ENCODE data around the gene ABLIM3. TPM values are rescaled to one million over a fixed set of nuclear protein-coding genes. Genes with fewer than 3 reads are reported as not detected.

The ABLIM3 gene
- total RNA-seq, 1 experiment from 2014 or later: 111 TPM

DNA sequence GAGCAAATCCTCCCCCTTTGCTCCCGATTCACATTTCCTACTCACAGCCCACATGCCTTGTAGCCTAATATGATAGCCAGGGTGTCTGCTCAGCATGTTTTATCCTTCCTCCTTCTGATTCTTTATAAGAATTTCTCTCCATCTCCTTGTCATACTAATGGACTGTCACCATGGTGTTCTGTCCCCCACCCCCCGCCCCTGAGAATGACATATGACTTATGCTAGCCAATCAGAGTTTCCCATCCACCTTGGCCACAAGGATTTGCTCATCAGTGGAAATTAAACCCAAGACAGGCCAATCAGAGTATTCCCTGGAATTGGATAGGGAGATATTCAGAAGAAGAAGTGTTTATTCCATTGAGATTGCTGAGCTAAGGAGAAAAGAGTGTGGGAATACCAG lies 16.0 kb downstream of the ABLIM3 start:
- intact Hi-C loops (cut with micrococcal nuclease; ENCODE audit: unreplicated experiment): no loop called here
- no peaks in the 10 kb centered on the region for H3K27me3 ChIP-seq (ENCODE audit: insufficient read depth, low read depth)
- H4K20me1 ChIP-seq (ENCODE audit: insufficient read depth): no peaks in the 10 kb centered on the region
- no peak overlapping the region for H3K4me3 ChIP-seq
- BruUV-seq (replicated peaks): no TSS peak
- DNase-seq: no peak
- H3F3A ChIP-seq (ENCODE audit: insufficient read depth, low read depth): peaks cover 31% of the 10 kb centered on the region; the same call in 1 of the 2 replicates
- H2AFZ ChIP-seq: no peak overlapping the region
- H3K9me3 ChIP-seq (ENCODE audit: insufficient read depth, low read depth): no peaks in the 10 kb centered on the region
- TF ChIP-seq EZH2 (IDR thresholded peaks at IDR 0.05; ENCODE audit: low read depth): no peak
- TF ChIP-seq, protein P1, sequence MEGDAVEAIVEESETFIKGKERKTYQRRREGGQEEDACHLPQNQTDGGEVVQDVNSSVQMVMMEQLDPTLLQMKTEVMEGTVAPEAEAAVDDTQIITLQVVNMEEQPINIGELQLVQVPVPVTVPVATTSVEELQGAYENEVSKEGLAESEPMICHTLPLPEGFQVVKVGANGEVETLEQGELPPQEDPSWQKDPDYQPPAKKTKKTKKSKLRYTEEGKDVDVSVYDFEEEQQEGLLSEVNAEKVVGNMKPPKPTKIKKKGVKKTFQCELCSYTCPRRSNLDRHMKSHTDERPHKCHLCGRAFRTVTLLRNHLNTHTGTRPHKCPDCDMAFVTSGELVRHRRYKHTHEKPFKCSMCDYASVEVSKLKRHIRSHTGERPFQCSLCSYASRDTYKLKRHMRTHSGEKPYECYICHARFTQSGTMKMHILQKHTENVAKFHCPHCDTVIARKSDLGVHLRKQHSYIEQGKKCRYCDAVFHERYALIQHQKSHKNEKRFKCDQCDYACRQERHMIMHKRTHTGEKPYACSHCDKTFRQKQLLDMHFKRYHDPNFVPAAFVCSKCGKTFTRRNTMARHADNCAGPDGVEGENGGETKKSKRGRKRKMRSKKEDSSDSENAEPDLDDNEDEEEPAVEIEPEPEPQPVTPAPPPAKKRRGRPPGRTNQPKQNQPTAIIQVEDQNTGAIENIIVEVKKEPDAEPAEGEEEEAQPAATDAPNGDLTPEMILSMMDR (conservative IDR thresholded peaks at IDR 0.05): no peak
- peaks cover 44% of the 10 kb centered on the region for H3K4me1 ChIP-seq (replicated peaks; ENCODE audit: insufficient read depth)
- H3K36me3 ChIP-seq (ENCODE audit: low read depth): 0 out of 2 replicates have a peak, but pooled peaks cover 15% of the 10 kb centered on the region
- no peak overlapping the region for H3K4me2 ChIP-seq
- H3K9me2 ChIP-seq (ENCODE audit: insufficient read depth): no peaks in the 10 kb centered on the region
- ChIA-PET POLR2A (ENCODE audit: unreplicated experiment) (no interaction called here), CTCF (no interaction called here)
- peaks cover 98% of the 10 kb centered on the region for H3K79me2 ChIP-seq (ENCODE audit: low read depth)
- no peak overlapping the region for H3K27ac ChIP-seq

DNA sequence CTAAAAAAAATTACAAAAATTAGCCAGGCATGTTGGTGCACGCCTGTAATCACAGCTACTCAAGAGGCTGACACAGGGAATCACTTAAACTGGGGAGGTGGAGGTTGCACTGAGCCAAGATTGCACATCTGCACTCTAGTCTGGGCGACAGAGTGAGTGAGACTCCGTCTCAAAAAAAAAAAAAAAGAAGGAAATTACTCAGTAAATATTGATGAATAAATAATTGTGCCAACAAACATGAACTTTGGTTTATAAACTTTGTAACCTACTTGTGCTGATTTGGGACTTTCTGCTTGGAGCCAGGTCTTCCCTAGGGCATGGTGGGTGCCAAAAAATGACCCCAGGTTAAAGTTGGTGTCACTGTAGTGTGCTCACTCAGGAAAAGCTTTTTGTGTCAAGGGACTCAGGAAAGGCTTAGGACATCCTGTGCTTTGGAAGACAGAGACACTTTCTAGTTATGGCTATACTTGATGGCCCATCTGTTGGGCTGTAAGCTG lies 19.0 kb downstream of the ABLIM3 start:
- 0 out of 2 replicates have a peak, but pooled peaks cover 2% of the 10 kb centered on the region for H3K36me3 ChIP-seq (ENCODE audit: low read depth)
- H3K27ac ChIP-seq: no peak overlapping the region
- no peaks in the 10 kb centered on the region for H3K9me3 ChIP-seq (ENCODE audit: insufficient read depth, low read depth)
- H4K20me1 ChIP-seq (ENCODE audit: insufficient read depth): 0 out of 2 replicates have a peak, but pooled peaks cover 3% of the 10 kb centered on the region
- BruUV-seq (replicated peaks): no TSS peak
- no peak overlapping the region for H3K4me3 ChIP-seq
- H3K9me2 ChIP-seq (ENCODE audit: insufficient read depth): no peaks in the 10 kb centered on the region
- no peak for DNase-seq
- ChIA-PET CTCF (no interaction called here), POLR2A (ENCODE audit: unreplicated experiment) (interaction anchor here (0.9 kb wide), 1 partner anchor 16 kb away, joined by 7 read pairs; no protein-coding TSS in a partner anchor)
- no peak overlapping the region for H2AFZ ChIP-seq
- peaks cover 25% of the 10 kb centered on the region; the same call in 1 of the 2 replicates for H3F3A ChIP-seq (ENCODE audit: insufficient read depth, low read depth)
- TF ChIP-seq, protein P1 (conservative IDR thresholded peaks at IDR 0.05): no peak
- TF ChIP-seq EZH2 (IDR thresholded peaks at IDR 0.05; ENCODE audit: low read depth): no peak
- peaks cover 97% of the 10 kb centered on the region for H3K79me2 ChIP-seq (ENCODE audit: low read depth)
- H3K4me1 ChIP-seq (replicated peaks; ENCODE audit: insufficient read depth): peaks cover 28% of the 10 kb centered on the region
- H3K4me2 ChIP-seq: no peak overlapping the region
- intact Hi-C loops (cut with micrococcal nuclease; ENCODE audit: unreplicated experiment): loop anchor here (5.0 kb wide), 1 partner anchor 52 kb away; no protein-coding TSS in a partner anchor
- no peaks in the 10 kb centered on the region for H3K27me3 ChIP-seq (ENCODE audit: insufficient read depth, low read depth)

DNA sequence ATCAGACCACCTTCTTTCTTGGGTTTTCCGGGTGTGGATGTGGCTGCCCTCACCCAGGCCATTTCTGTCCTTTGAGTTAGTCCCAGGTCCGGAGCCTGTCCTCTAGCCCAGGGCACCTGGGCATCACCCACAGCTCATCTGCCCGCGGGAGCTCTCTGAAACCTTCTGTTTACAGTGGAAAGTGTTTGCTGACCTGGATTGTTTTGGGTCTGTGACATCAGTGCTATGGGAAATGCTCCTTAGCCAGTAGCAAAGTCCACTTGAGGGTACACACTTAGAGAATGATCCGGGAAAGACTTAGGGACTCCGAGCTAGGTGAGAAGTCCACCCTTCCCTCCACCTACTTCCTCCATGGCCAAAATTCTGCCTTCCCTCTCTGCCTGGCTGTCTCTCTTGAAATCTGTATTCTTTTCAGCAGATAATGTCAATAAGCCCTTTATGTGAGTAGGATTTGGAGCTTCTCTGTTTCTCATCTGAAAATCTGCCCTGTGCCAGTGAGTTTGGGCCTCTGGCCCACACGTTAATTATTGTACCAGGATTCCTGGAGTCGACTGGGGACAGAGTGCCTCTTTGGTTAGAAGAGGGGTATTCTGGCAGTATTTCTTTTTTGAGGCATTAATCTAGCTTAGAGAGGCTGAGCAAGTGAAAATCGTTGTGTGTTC lies 19.9 kb downstream of the ABLIM3 start:
- no TSS peak for BruUV-seq (replicated peaks)
- H3K4me2 ChIP-seq: peak overlapping the region; percentile 32
- no peaks in the 10 kb centered on the region for H3K9me2 ChIP-seq (ENCODE audit: insufficient read depth)
- ChIA-PET CTCF (interaction anchor here (0.7 kb wide), 1 partner anchor 118 kb away, joined by 3 read pairs; no protein-coding TSS in a partner anchor), POLR2A (ENCODE audit: unreplicated experiment) (interaction anchor here (0.9 kb wide), 1 partner anchor 17 kb away, joined by 7 read pairs; no protein-coding TSS in a partner anchor)
- TF ChIP-seq EZH2 (IDR thresholded peaks at IDR 0.05; ENCODE audit: low read depth): no peak
- TF ChIP-seq, protein P1 (conservative IDR thresholded peaks at IDR 0.05): no peak
- H2AFZ ChIP-seq: no peak overlapping the region
- no peak for DNase-seq
- peaks cover 97% of the 10 kb centered on the region for H3K79me2 ChIP-seq (ENCODE audit: low read depth)
- no peaks in the 10 kb centered on the region for H3K27me3 ChIP-seq (ENCODE audit: insufficient read depth, low read depth)
- H3K4me1 ChIP-seq (replicated peaks; ENCODE audit: insufficient read depth): peaks cover 28% of the 10 kb centered on the region
- H3K9me3 ChIP-seq (ENCODE audit: insufficient read depth, low read depth): no peaks in the 10 kb centered on the region
- 0 out of 2 replicates have a peak, but pooled peaks cover 3% of the 10 kb centered on the region for H4K20me1 ChIP-seq (ENCODE audit: insufficient read depth)
- peak overlapping the region; percentile 75 for H3K27ac ChIP-seq
- H3F3A ChIP-seq (ENCODE audit: insufficient read depth, low read depth): peaks cover 20% of the 10 kb centered on the region; the same call in 1 of the 2 replicates
- intact Hi-C loops (cut with micrococcal nuclease; ENCODE audit: unreplicated experiment): loop anchor here (5.0 kb wide), 1 partner anchor 51 kb away; no protein-coding TSS in a partner anchor
- no peaks in the 10 kb centered on the region for H3K36me3 ChIP-seq (ENCODE audit: low read depth)
- H3K4me3 ChIP-seq: no peak overlapping the region
